Ovary (tissue), 3 donors: ENCODE measurements around the gene REEP6.

Source experiments
- POLR2A ChIP-seq: fragments of 450-650 bp; IDR thresholded peaks from one replicate; pipeline ENCODE4 v1.6.1; 2017; ENCODE audit warnings: antibody characterized with exemption, mild to moderate bottlenecking, moderate library complexity
- TF ChIP-seq, protein P1 (sequence below), 3 donors: fragments of 450-650 bp in 2 of 3; fragments of 200-600 bp in 1 of 3; IDR thresholded peaks; one replicate each; pipeline versions ENCODE4 v1.5.1 to v1.8.0; 2016 to 2022; ENCODE audit warnings: antibody characterized with exemption in 3 of 3, mild to moderate bottlenecking in 1 of 3
- donor health status: DM: no; HTN: no; CAD: no.

DNA sequence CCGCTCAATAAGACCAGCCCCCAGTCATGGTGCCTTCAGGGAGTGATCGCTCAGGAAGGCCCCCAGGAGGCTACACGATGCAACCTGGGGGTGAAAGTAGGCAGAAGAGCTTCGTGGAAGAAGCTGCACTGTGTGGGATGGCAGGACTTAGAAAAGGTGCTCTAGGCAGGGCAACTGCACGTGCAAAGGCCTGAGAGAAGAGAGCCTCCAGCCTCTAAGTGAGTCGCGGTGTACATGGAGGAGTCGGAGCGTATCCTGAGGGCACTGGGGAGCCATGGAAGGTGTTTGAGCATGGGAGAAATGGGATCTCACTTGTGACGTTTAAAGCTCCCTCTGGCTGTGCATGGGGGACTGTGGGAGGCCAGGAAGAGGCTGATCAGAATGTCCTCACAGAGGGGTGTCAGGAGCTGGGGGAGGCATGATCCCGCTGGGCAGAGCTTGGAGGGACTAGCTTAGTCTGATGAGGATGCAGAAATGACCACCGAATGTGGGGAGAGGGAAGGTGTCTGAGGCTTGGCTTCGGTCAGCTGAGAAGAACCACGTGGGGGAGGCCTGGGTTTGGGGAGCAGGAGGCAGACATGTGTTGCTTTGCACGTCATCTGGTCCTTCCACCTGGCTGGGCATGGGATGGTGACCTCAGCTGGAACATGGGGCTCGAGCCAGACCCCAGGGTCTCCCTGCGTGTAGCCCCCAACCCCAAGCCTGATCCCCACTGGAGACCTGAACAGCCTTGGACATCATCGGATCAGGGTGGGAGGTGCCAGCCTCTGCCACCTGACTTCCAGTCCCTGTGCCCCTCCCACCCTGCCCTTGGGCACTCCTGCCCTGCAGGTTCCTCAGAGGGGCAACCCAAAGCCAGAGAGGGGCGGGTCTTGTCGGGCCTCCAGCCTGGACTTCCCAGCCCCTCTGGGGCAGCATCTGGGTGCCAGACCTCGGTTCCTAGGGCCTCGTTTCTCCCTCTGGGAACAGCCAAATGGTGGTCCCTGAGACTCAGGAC lies 39.9 kb upstream of the REEP6 start:
- TF ChIP-seq, protein P1, sequence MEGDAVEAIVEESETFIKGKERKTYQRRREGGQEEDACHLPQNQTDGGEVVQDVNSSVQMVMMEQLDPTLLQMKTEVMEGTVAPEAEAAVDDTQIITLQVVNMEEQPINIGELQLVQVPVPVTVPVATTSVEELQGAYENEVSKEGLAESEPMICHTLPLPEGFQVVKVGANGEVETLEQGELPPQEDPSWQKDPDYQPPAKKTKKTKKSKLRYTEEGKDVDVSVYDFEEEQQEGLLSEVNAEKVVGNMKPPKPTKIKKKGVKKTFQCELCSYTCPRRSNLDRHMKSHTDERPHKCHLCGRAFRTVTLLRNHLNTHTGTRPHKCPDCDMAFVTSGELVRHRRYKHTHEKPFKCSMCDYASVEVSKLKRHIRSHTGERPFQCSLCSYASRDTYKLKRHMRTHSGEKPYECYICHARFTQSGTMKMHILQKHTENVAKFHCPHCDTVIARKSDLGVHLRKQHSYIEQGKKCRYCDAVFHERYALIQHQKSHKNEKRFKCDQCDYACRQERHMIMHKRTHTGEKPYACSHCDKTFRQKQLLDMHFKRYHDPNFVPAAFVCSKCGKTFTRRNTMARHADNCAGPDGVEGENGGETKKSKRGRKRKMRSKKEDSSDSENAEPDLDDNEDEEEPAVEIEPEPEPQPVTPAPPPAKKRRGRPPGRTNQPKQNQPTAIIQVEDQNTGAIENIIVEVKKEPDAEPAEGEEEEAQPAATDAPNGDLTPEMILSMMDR (IDR thresholded peaks at IDR 0.05), result no peak
- no peak for TF ChIP-seq POLR2A
